A673 (cell line): ENCODE results near the gene PABPN1L.

Experiments
- EZH2 ChIP-seq: fragments of 200-600 bp; sonication (generic); IDR thresholded peaks from 2 replicates; pipeline ENCODE4 v1.6.1; 2017; ENCODE audit warnings: borderline replicate concordance, low read depth, mild to moderate bottlenecking, mixed read lengths, antibody characterized with exemption, low read length; ENCODE audit not compliant: poor library complexity, severe bottlenecking
- TF ChIP-seq, protein P1 (sequence below): fragments of 300-800, 200-600 bp; sonication (generic); conservative IDR thresholded peaks from 2 replicates; pipeline ENCODE4 v1.5.1; 2017; ENCODE audit warnings: low read depth, mild to moderate bottlenecking, antibody characterized with exemption, low read length, moderate library complexity, mixed read lengths

GRCh38 chr16:88830258-88830657, 36.2 kb downstream of the PABPN1L start:
- TF ChIP-seq, protein P1, sequence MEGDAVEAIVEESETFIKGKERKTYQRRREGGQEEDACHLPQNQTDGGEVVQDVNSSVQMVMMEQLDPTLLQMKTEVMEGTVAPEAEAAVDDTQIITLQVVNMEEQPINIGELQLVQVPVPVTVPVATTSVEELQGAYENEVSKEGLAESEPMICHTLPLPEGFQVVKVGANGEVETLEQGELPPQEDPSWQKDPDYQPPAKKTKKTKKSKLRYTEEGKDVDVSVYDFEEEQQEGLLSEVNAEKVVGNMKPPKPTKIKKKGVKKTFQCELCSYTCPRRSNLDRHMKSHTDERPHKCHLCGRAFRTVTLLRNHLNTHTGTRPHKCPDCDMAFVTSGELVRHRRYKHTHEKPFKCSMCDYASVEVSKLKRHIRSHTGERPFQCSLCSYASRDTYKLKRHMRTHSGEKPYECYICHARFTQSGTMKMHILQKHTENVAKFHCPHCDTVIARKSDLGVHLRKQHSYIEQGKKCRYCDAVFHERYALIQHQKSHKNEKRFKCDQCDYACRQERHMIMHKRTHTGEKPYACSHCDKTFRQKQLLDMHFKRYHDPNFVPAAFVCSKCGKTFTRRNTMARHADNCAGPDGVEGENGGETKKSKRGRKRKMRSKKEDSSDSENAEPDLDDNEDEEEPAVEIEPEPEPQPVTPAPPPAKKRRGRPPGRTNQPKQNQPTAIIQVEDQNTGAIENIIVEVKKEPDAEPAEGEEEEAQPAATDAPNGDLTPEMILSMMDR, result no peak
- TF ChIP-seq EZH2, result no peak
